Hepatocyte (in vitro differentiated cells): ENCODE data around the gene MLPH.

Experiments
- EZH2 ChIP-seq: fragments of 200-600 bp; sonication (generic); IDR thresholded peaks from 2 replicates; pipeline ENCODE4 v1.6.1; 2016; ENCODE audit warnings: antibody characterized with exemption, mild to moderate bottlenecking, borderline replicate concordance
- EZH2phosphoT487 ChIP-seq: fragments of 200-600 bp; sonication (generic); IDR thresholded peaks from one replicate; pipeline ENCODE4 v1.6.1; 2018; ENCODE audit warnings: antibody characterized with exemption, mild to moderate bottlenecking, low read depth, moderate library complexity; ENCODE audit not compliant: unreplicated experiment, severe bottlenecking
- TF ChIP-seq, protein P1 (sequence below): fragments of 200-600 bp; sonication (generic); IDR thresholded peaks from 2 replicates; pipeline ENCODE4 v1.5.1; 2016; ENCODE audit warnings: antibody characterized with exemption, mild to moderate bottlenecking; ENCODE audit not compliant: poor library complexity

DNA sequence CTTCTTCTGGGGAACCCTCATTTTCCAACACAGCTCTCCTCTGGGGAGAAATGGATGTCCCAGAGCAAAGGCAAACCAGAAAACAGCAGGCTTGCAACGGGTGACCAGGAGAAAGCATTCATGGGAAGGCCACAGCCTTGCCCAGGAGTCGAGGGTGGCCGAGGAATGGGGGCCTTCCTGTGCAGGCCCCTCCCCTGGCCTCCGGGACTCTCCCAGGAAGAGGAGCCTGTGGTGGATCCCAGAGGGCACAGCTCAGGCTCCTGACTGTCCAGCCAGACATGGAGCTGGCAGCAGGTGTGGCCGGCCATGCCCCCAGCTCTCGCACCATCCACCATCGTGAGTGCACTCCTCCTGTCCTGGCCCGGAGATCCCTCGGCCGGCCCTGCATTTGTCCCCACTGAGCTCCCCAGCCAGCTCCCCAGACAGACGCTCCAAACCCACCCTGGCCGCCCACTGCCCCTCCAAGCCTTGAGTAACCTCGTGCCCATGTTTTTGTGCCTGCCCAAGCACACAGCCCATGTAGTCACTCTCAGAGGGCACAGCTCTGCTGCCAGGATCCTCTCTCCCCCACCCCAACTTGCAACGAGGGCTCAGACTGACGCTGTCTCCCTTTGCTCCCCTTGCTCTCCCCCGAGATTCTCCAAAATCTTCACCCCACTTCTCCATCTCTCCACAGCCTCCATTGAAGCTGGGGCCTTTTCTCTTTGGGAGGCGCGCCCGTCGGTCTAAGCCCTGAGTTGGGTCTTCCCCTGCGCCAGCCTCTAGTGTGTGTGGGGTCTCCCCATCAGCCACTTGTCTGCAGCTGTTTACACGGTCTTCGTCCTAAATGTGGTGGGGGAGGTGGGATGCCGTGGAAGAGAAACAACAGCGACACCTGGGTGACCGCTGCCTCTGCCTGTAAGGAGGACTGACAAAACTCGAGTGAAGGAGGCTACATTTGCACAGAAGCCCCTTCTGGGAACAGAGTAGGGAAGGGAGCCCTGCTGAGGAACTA, 89.1 kb downstream of the MLPH start:
- TF ChIP-seq, protein P1, sequence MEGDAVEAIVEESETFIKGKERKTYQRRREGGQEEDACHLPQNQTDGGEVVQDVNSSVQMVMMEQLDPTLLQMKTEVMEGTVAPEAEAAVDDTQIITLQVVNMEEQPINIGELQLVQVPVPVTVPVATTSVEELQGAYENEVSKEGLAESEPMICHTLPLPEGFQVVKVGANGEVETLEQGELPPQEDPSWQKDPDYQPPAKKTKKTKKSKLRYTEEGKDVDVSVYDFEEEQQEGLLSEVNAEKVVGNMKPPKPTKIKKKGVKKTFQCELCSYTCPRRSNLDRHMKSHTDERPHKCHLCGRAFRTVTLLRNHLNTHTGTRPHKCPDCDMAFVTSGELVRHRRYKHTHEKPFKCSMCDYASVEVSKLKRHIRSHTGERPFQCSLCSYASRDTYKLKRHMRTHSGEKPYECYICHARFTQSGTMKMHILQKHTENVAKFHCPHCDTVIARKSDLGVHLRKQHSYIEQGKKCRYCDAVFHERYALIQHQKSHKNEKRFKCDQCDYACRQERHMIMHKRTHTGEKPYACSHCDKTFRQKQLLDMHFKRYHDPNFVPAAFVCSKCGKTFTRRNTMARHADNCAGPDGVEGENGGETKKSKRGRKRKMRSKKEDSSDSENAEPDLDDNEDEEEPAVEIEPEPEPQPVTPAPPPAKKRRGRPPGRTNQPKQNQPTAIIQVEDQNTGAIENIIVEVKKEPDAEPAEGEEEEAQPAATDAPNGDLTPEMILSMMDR = no peak
- no peak for TF ChIP-seq EZH2
- TF ChIP-seq EZH2phosphoT487 = no peak
